GM12873 (cell line): ENCODE data around the gene FBP1.

Experiments
- TF ChIP-seq, protein P1 (sequence below): IDR thresholded peaks from 2 replicates; pipeline ENCODE4 v1.5.1; 2012; ENCODE audit warnings: low read depth, mild to moderate bottlenecking, moderate library complexity, low read length, control low read depth; ENCODE audit not compliant: insufficient read depth; ENCODE audit errors: missing control alignments

The FBP1 gene

GRCh38 chr9:94568972-94569712, 70.2 kb downstream of the FBP1 start:
- TF ChIP-seq, protein P1, sequence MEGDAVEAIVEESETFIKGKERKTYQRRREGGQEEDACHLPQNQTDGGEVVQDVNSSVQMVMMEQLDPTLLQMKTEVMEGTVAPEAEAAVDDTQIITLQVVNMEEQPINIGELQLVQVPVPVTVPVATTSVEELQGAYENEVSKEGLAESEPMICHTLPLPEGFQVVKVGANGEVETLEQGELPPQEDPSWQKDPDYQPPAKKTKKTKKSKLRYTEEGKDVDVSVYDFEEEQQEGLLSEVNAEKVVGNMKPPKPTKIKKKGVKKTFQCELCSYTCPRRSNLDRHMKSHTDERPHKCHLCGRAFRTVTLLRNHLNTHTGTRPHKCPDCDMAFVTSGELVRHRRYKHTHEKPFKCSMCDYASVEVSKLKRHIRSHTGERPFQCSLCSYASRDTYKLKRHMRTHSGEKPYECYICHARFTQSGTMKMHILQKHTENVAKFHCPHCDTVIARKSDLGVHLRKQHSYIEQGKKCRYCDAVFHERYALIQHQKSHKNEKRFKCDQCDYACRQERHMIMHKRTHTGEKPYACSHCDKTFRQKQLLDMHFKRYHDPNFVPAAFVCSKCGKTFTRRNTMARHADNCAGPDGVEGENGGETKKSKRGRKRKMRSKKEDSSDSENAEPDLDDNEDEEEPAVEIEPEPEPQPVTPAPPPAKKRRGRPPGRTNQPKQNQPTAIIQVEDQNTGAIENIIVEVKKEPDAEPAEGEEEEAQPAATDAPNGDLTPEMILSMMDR = no peak

DNA sequence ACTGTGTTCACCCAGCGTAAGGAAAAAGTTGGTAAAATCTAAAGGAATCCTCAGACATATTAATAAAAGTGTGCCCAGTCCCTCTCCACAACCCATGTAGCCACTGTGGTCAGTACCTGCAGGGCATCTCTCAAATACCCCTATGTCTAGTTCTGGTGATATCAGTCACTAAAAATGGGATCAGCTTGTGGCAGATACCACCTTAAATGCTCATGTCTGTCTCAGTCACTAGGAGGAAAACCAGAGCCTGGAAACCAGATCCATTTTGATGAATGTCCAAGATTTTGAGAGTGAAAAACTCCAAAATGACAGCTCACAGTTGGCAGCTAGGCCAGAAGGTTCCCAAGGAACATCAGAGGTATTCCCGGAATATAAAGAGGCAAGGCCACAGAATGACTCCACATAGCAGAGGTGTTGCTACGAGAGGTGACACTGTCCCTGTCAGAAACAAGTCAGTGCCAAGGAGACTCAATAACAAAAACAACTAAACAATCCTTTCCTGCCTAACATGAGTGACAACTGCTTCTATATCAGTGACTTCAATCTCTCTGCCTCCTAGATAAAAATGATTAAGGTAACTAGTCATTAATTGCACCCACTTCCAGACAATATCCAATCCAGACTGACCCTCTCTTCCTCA, 70.9 kb downstream of the FBP1 start:
- TF ChIP-seq, protein P1 = no peak

DNA sequence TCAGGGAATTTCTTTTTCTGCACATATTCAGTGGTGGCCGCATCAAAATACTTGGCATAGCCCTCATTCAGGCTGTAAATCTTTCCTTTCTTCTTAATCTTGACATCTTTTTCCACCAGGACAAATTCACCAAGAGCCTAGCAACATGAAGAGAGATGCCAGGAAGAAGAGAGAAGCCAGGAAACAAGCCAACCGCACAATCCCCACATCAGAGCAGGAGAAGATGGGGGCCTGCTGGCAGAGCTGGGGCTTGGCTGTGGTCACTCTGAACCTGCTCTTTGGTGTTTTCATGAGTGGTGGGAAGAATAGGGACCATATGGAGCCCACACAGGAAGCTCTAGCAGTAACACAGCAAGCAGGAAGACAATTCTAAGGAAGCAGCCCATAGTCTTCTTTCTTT, 72.0 kb downstream of the FBP1 start:
- TF ChIP-seq, protein P1 = no peak

DNA sequence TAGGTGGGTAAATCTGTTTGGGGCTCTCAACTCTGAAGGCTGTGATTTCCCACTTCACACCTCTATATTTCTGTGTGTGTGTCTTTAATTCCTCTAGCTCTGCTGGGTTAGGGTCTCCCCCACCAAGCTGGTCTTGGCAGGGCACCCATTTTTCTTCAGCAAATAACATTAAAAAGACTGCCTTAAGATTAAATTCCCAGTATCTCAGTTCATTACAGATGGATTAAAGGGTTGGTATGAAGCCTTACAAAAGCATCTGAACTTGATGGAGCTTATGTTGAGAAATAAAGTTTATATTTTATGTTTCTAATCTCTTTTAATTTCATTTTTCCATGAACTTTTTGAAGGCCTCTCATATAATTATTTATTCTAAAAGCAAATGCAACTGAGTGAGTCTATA, 72.8 kb downstream of the FBP1 start:
- TF ChIP-seq, protein P1 = no peak

DNA sequence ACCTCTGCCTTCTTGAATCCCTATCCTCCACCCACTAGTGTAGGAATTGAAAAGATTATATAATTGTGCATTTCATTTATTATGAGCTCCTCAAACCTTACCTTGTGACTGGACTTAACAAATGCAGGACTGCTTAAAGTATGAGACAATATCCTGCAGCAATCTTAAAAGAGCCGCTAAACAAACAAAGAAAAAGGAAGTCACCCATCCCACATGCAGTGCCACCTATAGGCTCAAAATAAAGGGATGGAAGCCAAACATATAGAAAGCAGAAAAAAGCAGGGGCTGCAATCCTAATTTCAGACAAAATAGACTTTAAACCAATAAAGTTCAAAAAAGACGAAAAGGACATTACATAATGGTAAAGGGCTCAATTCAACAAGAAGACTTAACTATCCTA, 75.8 kb downstream of the FBP1 start:
- TF ChIP-seq, protein P1 = no peak

GRCh38 chr9:94560237-94560636, 79.1 kb downstream of the FBP1 start:
- TF ChIP-seq, protein P1 = no peak

DNA sequence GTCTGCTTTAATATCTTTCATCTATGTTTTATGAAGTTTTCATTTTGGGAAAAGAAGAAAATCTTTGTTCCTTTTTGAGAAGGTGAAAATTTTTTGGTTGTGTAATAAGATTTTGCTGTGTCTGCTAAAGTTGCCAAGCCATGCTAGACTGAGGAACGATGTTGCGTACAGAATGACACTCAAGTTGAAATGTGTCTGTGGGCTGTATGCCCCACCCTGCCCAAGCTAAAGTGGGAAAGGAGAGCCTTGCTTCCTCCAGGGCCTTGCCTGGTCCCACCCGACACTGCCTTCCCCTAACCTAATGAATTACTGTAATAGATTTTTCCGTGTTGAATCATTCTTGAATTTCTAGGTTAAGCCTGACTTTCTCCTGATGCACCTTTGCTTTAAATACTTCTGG, 81.9 kb downstream of the FBP1 start:
- TF ChIP-seq, protein P1 = no peak
